Muscle of leg (tissue), 11 donors: ENCODE results near the gene COG2. TPM values are rescaled to one million over a fixed set of nuclear protein-coding genes. Genes with fewer than 3 reads are reported as not detected.
"Not testable (repeated sequence)": the region's sequence is repeated elsewhere in the genome, so short reads cannot be mapped to it uniquely, and the experiment has no call there.

Experiments
- DNase-seq: peaks from one replicate; pipeline ENCODE4 v3.0.0; 2013
- H3K27ac ChIP-seq: one replicate; pipeline ENCODE4 v1.5.1; 2013; ENCODE audit warnings: mild to moderate bottlenecking, low read length, control low read depth
- H3K27me3 ChIP-seq: one replicate; pipeline ENCODE4 v1.6.1; 2013; ENCODE audit warnings: low read length; ENCODE audit not compliant: control insufficient read depth, insufficient read depth
- H3K36me3 ChIP-seq: one replicate; pipeline ENCODE4 v1.6.1; 2013; ENCODE audit warnings: low read length; ENCODE audit not compliant: control insufficient read depth, insufficient read depth
- H3K4me1 ChIP-seq: one replicate; pipeline ENCODE4 v1.6.1; 2013; ENCODE audit warnings: low read length; ENCODE audit not compliant: control insufficient read depth, insufficient read depth
- H3K4me3 ChIP-seq: one replicate; pipeline ENCODE4 v1.5.1; 2013; ENCODE audit warnings: low read length, control low read depth
- H3K9me3 ChIP-seq: replicated peaks from 2 replicates; pipeline ENCODE4 v1.6.1; 2013; ENCODE audit warnings: low read depth, low read length; ENCODE audit not compliant: control insufficient read depth
- WGBS: methylation state at CpG from one replicate; pipeline ENCODE4 v1.1.5; 2013; ENCODE audit warnings: missing lambda C conversion rate; ENCODE audit not compliant: insufficient coverage; 5-methylcytosine and 5-hydroxymethylcytosine counted together
- polyA plus RNA-seq, 8 donors: library from polyadenylated mRNA; unstranded; fragments of 120-200 nt; gene quantifications; one replicate each; pipeline versions ENCODE4 v1.2.1 to v1.2.3, GENCODE V29; 2013; ENCODE audit warnings: inconsistent platforms in 1 of 8, low replicate concordance in 1 of 8; ENCODE audit not compliant: insufficient read length in 8 of 8, insufficient read depth in 1 of 8
- total RNA-seq: library from RNA; stranded (reverse); fragments of 120-200 nt; gene quantifications from one replicate; pipeline ENCODE4 v1.2.4, GENCODE V29; 2013

The COG2 gene
- total and polyA plus RNA-seq, 9 donors, result 16.3 to 23.2 (median 20.1) TPM

- 89% methylated on average over 4 of the region's 6 CpGs for WGBS
- no peaks in the 10 kb centered on the region for H3K9me3 ChIP-seq
- H3K4me1 ChIP-seq, result peaks cover 11% of the 10 kb centered on the region
- no peak overlapping the region for H3K4me3 ChIP-seq
- DNase-seq, result no peak
- H3K36me3 ChIP-seq, result peaks cover 7% of the 10 kb centered on the region
- peaks cover 2% of the 10 kb centered on the region for H3K27me3 ChIP-seq
- no peak overlapping the region for H3K27ac ChIP-seq
Measured at GRCh38 chr1:230641346-230641745, 935 bp upstream of the COG2 start.

DNA sequence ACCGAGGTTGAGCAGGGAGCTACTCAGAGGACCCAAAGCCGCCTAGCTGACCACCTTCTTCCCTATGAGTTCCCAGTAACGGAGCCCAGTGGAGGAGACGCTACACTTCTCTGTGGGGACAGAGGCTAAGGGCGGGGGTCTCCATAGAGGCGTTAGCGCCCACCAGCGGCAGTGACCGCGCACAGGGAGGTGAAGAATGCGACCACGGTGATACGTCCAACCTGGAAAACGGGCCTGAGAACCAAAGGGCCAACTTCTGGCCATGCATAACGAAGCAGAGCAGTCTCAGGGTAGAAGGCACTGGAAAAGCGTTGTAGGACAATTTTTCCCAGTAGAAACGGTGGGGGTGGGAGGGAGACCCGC, 400 bp upstream of the COG2 start:
- Histone ChIP-seq H3K36me3 (peaks cover 11% of the 10 kb centered on the region), H3K27me3 (peaks cover 2% of the 10 kb centered on the region), H3K9me3 (no peaks in the 10 kb centered on the region), H3K27ac (no peak overlapping the region), H3K4me1 (peaks cover 11% of the 10 kb centered on the region), H3K4me3 (peak overlapping the region; percentile 34)
- DNase-seq, result no peak
- 5% methylated on average over 15 of the region's 18 CpGs for WGBS

GRCh38 chr1:230643908-230644307, 1.6 kb downstream of the COG2 start:
- H3K36me3 ChIP-seq, result peaks cover 12% of the 10 kb centered on the region
- peaks cover under 1% of the 10 kb centered on the region for H3K27me3 ChIP-seq
- no peak overlapping the region for H3K4me3 ChIP-seq
- peaks cover 11% of the 10 kb centered on the region for H3K4me1 ChIP-seq
- no peak for DNase-seq
- no CpG with 5 or more reads among the region's 4 CpGs for WGBS
- no peak overlapping the region for H3K27ac ChIP-seq
- H3K9me3 ChIP-seq, result no peaks in the 10 kb centered on the region

DNA sequence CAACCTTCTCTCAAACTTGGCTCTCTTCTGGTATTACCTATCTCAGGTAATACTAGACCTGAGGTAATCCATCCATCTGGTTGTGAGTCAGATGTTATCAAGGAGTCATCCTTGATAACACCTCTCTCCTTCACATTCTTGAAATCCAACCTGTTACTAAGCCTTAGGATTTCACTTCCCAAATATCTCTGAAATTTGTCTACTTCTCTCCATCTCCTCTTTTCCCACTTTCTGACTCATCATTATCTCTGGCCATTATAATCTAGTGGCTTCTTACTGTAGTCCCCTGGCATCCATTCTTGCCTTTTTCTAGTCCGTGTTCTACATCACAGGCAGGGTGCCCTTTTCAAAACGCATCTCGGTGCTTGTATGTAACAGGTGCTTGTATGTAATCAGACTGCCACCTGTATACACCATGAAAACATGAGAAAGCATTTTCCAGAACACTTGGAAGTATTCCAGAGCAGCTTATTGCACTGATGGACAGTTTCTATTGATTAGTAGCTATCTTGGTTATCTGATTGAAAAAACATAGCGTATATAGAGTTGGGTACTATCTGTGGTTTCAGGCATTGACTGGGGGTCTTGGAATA, 4.5 kb downstream of the COG2 start:
- no peaks in the 10 kb centered on the region for H3K27me3 ChIP-seq
- no peak for DNase-seq
- no peak overlapping the region for H3K27ac ChIP-seq
- H3K4me1 ChIP-seq, result peaks cover 11% of the 10 kb centered on the region
- H3K4me3 ChIP-seq, result no peak overlapping the region
- H3K36me3 ChIP-seq, result peaks cover 12% of the 10 kb centered on the region
- H3K9me3 ChIP-seq, result no peaks in the 10 kb centered on the region
- WGBS, result 93% methylated on average over 3 of the region's 4 CpGs

DNA sequence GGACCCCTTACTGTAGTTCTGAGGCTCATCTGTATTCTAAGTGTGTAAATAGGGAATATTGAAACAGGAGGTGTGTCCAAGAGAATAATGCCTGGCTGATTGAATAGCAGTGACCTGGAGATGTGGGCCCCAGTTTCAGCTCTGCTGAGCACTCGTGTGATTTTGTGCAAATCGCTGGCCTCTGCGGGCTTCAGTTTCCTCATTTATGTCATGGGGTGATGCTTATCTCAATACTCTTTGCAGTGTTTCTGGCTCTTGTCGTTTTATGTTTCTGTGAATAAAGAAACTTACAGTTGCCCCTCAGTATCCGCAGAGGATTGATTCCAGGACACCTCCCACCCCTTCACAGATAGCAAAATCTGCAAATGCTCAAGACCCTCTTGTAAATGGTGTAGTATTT, 5.0 kb downstream of the COG2 start:
- Histone ChIP-seq H3K27ac (no peak overlapping the region), H3K9me3 (peaks cover 3% of the 10 kb centered on the region), H3K4me1 (peaks cover 7% of the 10 kb centered on the region), H3K4me3 (no peak overlapping the region), H3K36me3 (peaks cover 12% of the 10 kb centered on the region), H3K27me3 (no peaks in the 10 kb centered on the region)
- no CpG with 5 or more reads among the region's 5 CpGs for WGBS
- no peak for DNase-seq

GRCh38 chr1:230648114-230648513, 5.8 kb downstream of the COG2 start:
- Histone ChIP-seq H3K27ac (no peak overlapping the region), H3K9me3 (peaks cover 3% of the 10 kb centered on the region), H3K4me3 (no peak overlapping the region), H3K27me3 (no peaks in the 10 kb centered on the region), H3K36me3 (peaks cover 12% of the 10 kb centered on the region), H3K4me1 (peaks cover 7% of the 10 kb centered on the region)
- 60% methylated on average over 1 of the region's 3 CpGs for WGBS
- DNase-seq, result no peak

DNA sequence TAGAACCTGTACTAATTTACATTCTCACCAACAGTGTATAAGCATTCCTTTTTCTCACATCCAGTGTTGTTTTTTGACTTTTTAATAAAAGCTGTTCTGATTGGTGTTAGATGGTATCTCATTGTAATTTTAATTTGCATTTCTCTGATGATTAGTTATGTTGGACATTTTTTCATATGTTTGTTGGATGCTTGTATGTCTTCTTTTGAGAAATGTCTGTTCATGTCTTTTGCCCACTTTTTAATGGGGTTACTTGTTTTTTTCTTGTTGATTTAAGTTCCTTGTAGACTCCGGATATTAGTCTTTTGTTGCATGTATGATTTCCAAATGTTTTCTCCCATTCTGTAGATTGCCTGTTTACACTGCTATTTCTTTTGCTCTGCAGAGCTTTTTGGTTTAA, 8.0 kb downstream of the COG2 start:
- Histone ChIP-seq H3K27me3 (no peaks in the 10 kb centered on the region), H3K9me3 (peaks cover 7% of the 10 kb centered on the region), H3K27ac (no peak overlapping the region), H3K4me1 (no peaks in the 10 kb centered on the region), H3K36me3 (peaks cover 10% of the 10 kb centered on the region), H3K4me3 (no peak overlapping the region)
- no CpG with 5 or more reads among the region's 1 CpG for WGBS
- no peak for DNase-seq

DNA sequence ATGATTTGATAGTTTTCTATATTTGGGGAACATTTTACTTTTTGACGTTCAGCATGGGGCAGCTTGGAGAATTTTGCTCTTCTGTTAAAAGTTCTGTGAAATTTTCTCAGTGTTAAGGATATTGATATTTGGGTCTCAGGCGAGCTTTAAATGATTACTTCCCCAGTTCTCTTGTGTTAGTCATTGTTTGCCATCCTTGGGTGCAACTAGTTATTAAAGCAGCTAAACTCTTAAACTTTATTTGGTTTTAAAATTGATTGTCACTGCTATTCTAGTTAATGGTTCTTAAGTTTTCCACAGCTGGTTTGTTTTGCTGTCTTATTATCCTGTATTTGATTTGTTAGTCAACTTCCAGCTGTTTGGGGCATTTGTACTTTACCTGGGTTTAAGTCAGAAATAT, 9.0 kb downstream of the COG2 start:
- no peaks in the 10 kb centered on the region for H3K4me1 ChIP-seq
- peaks cover 7% of the 10 kb centered on the region for H3K9me3 ChIP-seq
- H3K4me3 ChIP-seq, result no peak overlapping the region
- DNase-seq, result no peak
- WGBS, result no CpG with 5 or more reads among the region's 2 CpGs
- no peak overlapping the region for H3K27ac ChIP-seq
- H3K36me3 ChIP-seq, result peaks cover 5% of the 10 kb centered on the region
- H3K27me3 ChIP-seq, result no peaks in the 10 kb centered on the region

- H3K9me3 ChIP-seq, H3K27ac ChIP-seq, DNase-seq, H3K4me1 ChIP-seq, H3K4me3 ChIP-seq, H3K27me3 ChIP-seq, H3K36me3 ChIP-seq: not testable (repeated sequence)
- WGBS, result no CpG with 5 or more reads among the region's 1 CpG
Measured at GRCh38 chr1:230656719-230657118, 14.4 kb downstream of the COG2 start.

DNA sequence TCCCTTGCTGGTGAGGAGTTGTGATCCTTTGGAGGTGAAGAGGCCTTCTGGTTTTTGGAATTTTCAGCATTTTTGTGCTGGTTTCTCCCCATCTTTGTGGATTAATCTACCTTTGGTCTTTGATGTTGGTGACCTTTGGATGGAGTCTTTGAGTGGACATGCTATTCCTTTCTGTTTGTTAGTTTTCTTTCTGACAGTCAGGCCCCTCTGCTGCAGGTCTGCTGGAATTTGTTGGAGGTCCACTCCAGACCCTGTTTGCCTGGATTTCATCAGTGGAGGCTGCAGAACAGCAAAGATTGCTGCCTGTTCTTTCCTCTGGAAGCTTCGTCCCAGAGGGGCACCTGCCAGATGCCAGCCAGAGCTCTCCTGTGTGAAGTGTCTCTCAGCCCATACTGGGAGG, 15.8 kb downstream of the COG2 start:
- H3K9me3 ChIP-seq, H3K4me3 ChIP-seq, H3K27ac ChIP-seq, H3K27me3 ChIP-seq, H3K4me1 ChIP-seq, DNase-seq: not testable (repeated sequence)
- WGBS, result 82% methylated on average over 1 of the region's 1 CpG
- H3K36me3 ChIP-seq, result peaks cover 10% of the 10 kb centered on the region

DNA sequence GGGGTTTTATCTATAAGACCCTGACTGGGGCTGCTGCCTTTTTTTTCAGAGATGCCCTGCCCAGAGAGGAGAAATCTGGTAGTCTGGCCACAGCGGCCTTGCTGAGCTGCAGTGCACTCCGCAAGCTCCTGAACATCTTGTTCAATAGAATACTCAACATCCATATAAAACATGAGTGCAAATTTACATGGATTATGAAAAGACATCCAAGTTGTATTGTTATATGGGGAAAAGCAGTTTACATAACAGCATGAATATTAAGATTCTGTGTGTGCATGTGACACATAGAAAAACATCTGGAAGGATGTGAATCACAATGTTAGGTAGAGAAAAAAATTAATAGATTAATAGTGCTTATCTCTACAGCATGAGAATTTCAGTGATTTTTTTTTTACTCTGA, 16.4 kb downstream of the COG2 start:
- no peak overlapping the region for H3K27ac ChIP-seq
- no CpG with 5 or more reads among the region's 2 CpGs for WGBS
- H3K4me3 ChIP-seq, result no peak overlapping the region
- DNase-seq, result no peak
- no peaks in the 10 kb centered on the region for H3K4me1 ChIP-seq
- H3K36me3 ChIP-seq, result peaks cover 10% of the 10 kb centered on the region
- peaks cover 2% of the 10 kb centered on the region for H3K9me3 ChIP-seq
- H3K27me3 ChIP-seq, result no peaks in the 10 kb centered on the region
